Heart left ventricle (tissue), 13 donors: ENCODE results near the gene PXK.

Experiments used
- POLR2A ChIP-seq, 2 donors: fragments of 450-650 bp; IDR thresholded peaks; one replicate each; pipeline ENCODE4 v1.6.1; 2017; ENCODE audit warnings: antibody characterized with exemption in 2 of 2, mild to moderate bottlenecking in 2 of 2, moderate library complexity in 2 of 2
- TF ChIP-seq, protein P1 (sequence below), 12 donors: fragments of 200-600 bp; sonication (generic) in 4 of 12; IDR thresholded peaks; one replicate each; pipeline versions ENCODE4 v1.5.0 to v1.8.0; 2018 to 2022; ENCODE audit warnings: antibody characterized with exemption in 12 of 12, mild to moderate bottlenecking in 5 of 12
- donor health status: ischemic (EF 13 %, LVEDD 7.1; RV severe dilation, severe dysfunction).
- donor health status: DM: no; HTN: yes; CAD: no.
- donor health status: DM: no; HTN: no; CAD: no.
- donor health status: ischemic (EF 25% LVEDD 6.9; RV normal size, moderate dysfunction).
- donor health status: ischemic (EF 25% LVEDD 5.7; RV mildly dilated, moderate dysfunction).
- donor health status: ischemic (EF 35%, LVEDD 5.7; RV mildly dilated, moderate dysfunction).
- donor health status: nonischemic (EF 11% LVEDD 7.7; RV severe dilation, severe dysfunction).
- donor health status: DM: yes; HTN: yes; CAD: no.
- donor health status: PGD.
- donor health status: ischemic (EF 29% LVEDD 5.4; RV normal size, mild dysfunction).
- donor health status: nonischemic (EF 23%, LVEDD 6.1; RV moderate dilation, normal function).

DNA sequence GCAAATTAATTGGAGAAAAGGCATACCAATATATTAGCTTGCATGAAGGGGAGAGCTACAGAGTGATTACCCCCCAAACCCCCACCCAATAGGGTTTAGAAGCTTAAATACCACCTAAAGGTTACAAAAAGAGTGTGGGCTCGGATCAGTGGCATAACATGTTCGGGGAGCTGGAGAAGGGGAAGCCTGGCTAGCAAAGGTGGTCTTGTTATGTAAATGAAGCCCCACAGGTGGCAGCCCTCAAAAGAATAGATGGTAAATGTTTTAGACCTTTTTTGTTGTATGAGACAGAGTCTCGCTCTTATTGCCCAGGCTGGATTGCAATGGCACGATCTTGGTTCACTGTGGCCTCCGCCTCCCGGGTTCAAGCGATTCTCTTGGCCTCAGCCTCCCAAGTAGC is 10.9 kb upstream of the PXK start:
- no peak for TF ChIP-seq POLR2A (IDR thresholded peaks at IDR 0.05)
- TF ChIP-seq, protein P1, sequence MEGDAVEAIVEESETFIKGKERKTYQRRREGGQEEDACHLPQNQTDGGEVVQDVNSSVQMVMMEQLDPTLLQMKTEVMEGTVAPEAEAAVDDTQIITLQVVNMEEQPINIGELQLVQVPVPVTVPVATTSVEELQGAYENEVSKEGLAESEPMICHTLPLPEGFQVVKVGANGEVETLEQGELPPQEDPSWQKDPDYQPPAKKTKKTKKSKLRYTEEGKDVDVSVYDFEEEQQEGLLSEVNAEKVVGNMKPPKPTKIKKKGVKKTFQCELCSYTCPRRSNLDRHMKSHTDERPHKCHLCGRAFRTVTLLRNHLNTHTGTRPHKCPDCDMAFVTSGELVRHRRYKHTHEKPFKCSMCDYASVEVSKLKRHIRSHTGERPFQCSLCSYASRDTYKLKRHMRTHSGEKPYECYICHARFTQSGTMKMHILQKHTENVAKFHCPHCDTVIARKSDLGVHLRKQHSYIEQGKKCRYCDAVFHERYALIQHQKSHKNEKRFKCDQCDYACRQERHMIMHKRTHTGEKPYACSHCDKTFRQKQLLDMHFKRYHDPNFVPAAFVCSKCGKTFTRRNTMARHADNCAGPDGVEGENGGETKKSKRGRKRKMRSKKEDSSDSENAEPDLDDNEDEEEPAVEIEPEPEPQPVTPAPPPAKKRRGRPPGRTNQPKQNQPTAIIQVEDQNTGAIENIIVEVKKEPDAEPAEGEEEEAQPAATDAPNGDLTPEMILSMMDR (IDR thresholded peaks at IDR 0.05), result no peak
